Prostate gland (tissue), 2 donors: ENCODE results near the gene PALD1. TPM values are rescaled to one million over a fixed set of nuclear protein-coding genes. Genes with fewer than 3 reads are reported as not detected.

Source experiments
- DNase-seq: peaks from one replicate; pipeline ENCODE4 v3.0.0-alpha.2; 2019; ENCODE audit warnings: low spot score
- H3K27ac ChIP-seq, 2 donors: fragments of 200-600 bp; sonication (generic); 2 replicates each; pipeline ENCODE4 v1.5.1; 2017 to 2019
- H3K27me3 ChIP-seq: fragments of 200-600 bp; sonication (generic); replicated peaks from 2 replicates; pipeline ENCODE4 v1.5.1; 2019; ENCODE audit not compliant: insufficient read depth
- H3K36me3 ChIP-seq, 2 donors: fragments of 200-600 bp; sonication (generic); 1 replicate in 1 of 2; 2 replicates in 1 of 2; pipeline versions ENCODE4 v1.5.1 to v1.8.1; 2017 to 2019
- H3K4me1 ChIP-seq: fragments of 200-600 bp; sonication (generic); replicated peaks from 2 replicates; pipeline ENCODE4 v1.5.1; 2019
- H3K4me3 ChIP-seq, 2 donors: fragments of 200-600 bp; sonication (generic); 2 replicates each; pipeline ENCODE4 v1.5.1; 2017 to 2019
- H3K9me3 ChIP-seq: fragments of 200-600 bp; sonication (generic); 2 replicates; pipeline ENCODE4 v1.5.1; 2017
- POLR2A ChIP-seq: fragments of 450-650 bp; IDR thresholded peaks from one replicate; pipeline ENCODE4 v1.6.1; 2016; ENCODE audit warnings: antibody characterized with exemption, mild to moderate bottlenecking
- POLR2AphosphoS5 ChIP-seq: sonication (generic); formaldehyde crosslinking; IDR thresholded peaks from one replicate; pipeline ENCODE4 v1.6.1; 2017; ENCODE audit warnings: antibody characterized with exemption
- WGBS: methylation state at CpG from one replicate; pipeline ENCODE4 v1.1.5; 2018; 5-methylcytosine and 5-hydroxymethylcytosine counted together
- intact Hi-C: fragments of 100-400 bp; cut with DNase I; formaldehyde crosslinking; loops from one replicate; pipeline ENCODE4 v1.14.2; 2022
- total RNA-seq, 2 donors: library from RNA; depleted of rRNA; stranded (reverse); fragments of >200 nt; gene quantifications; one replicate each; pipeline ENCODE4 v1.1.0, GENCODE V29; 2016
- TF ChIP-seq, protein P1 (sequence below), 4 experiments: fragments of 200-600 bp in 2 of 4; fragments of 450-650 bp in 2 of 4; sonication (generic) in 2 of 4; IDR thresholded peaks; 1 replicate in 3 of 4; 2 replicates in 1 of 4; pipeline ENCODE4 v1.5.1; 2016 to 2019; ENCODE audit warnings: antibody characterized with exemption in 4 of 4, mild to moderate bottlenecking in 2 of 4, moderate library complexity in 2 of 4

The PALD1 gene
- total RNA-seq, 2 donors from 2014 or later, result 6.6 to 12.4 TPM

DNA sequence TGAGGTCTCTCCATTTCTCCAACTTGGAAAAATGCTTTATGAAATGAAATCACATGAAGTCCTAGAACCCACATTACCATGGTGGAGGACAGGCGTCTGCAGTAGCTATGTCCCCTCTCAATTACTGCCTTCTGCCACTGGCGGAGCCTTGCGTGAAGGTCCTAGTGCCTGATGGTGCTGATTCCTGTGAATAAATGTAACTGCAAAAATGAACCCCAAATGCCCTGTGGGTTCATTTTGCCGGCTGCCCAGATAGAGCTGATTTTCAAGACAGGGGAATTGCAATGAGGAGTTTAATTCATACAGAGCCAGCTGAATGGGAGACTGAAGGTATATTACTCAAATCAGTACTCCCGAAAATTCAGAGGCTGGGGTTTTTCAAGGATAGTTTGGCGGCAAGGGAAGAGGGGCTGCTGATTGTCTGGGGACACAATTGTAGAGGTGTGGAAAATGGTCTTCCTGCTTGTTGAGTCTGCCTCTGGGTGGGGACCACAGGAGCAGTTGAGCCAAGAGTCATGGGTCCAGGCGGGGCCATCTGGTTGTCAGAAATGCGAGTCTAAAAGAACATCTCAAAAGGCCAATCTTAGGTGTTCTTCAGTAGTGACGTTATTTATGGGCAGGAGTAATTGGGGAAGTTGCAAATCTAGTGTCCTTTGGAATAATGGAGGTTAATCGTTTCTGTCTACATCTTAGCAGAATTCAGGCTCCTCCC lies 110.4 kb downstream of the PALD1 start:
- intact Hi-C loops, result no loop called here
- WGBS, result 81% methylated on average over 10 of the region's 10 CpGs
- H3K4me1 ChIP-seq, result no peaks in the 10 kb centered on the region

GRCh38 chr10:70589762-70590654 lies 111.4 kb downstream of the PALD1 start:
- WGBS, result 82% methylated on average over 5 of the region's 5 CpGs
- DNase-seq, result no peak
- no peaks in the 10 kb centered on the region for H3K4me1 ChIP-seq
- intact Hi-C loops, result no loop called here
- H3K36me3 ChIP-seq, result no peaks in the 10 kb centered on the region
- no peak overlapping the region for H3K4me3 ChIP-seq
- no peaks in the 10 kb centered on the region for H3K9me3 ChIP-seq
- H3K27ac ChIP-seq, result no peak overlapping the region
- TF ChIP-seq POLR2AphosphoS5 (no peak), POLR2A (no peak)
- TF ChIP-seq, protein P1, sequence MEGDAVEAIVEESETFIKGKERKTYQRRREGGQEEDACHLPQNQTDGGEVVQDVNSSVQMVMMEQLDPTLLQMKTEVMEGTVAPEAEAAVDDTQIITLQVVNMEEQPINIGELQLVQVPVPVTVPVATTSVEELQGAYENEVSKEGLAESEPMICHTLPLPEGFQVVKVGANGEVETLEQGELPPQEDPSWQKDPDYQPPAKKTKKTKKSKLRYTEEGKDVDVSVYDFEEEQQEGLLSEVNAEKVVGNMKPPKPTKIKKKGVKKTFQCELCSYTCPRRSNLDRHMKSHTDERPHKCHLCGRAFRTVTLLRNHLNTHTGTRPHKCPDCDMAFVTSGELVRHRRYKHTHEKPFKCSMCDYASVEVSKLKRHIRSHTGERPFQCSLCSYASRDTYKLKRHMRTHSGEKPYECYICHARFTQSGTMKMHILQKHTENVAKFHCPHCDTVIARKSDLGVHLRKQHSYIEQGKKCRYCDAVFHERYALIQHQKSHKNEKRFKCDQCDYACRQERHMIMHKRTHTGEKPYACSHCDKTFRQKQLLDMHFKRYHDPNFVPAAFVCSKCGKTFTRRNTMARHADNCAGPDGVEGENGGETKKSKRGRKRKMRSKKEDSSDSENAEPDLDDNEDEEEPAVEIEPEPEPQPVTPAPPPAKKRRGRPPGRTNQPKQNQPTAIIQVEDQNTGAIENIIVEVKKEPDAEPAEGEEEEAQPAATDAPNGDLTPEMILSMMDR (IDR thresholded peaks at IDR 0.05), result no peak
- H3K27me3 ChIP-seq, result no peaks in the 10 kb centered on the region

More for the DNA sequence above, 110.4 kb downstream of the PALD1 start:
- Histone ChIP-seq H3K4me3 (no peak overlapping the region), H3K27me3 (no peaks in the 10 kb centered on the region), H3K9me3 (no peaks in the 10 kb centered on the region), H3K36me3 (no peaks in the 10 kb centered on the region), H3K27ac (no peak overlapping the region)
- no peak for DNase-seq
- TF ChIP-seq, protein P1 (IDR thresholded peaks at IDR 0.05), result no peak
- TF ChIP-seq POLR2A, result no peak
- no peak for TF ChIP-seq POLR2AphosphoS5

GRCh38 chr10:70590655-70591416 lies 112.3 kb downstream of the PALD1 start:
- no peak overlapping the region for H3K4me3 ChIP-seq
- no peak for DNase-seq
- 77% methylated on average over 5 of the region's 5 CpGs for WGBS
- H3K4me1 ChIP-seq, result no peaks in the 10 kb centered on the region
- H3K36me3 ChIP-seq, result no peaks in the 10 kb centered on the region
- intact Hi-C loops, result no loop called here
- no peak overlapping the region for H3K27ac ChIP-seq
- H3K9me3 ChIP-seq, result no peaks in the 10 kb centered on the region
- TF ChIP-seq, protein P1 (IDR thresholded peaks at IDR 0.05), result no peak
- TF ChIP-seq POLR2AphosphoS5, result no peak
- TF ChIP-seq POLR2A, result no peak
- no peaks in the 10 kb centered on the region for H3K27me3 ChIP-seq

- intact Hi-C loops, result no loop called here
- 97% methylated on average over 2 of the region's 2 CpGs for WGBS
- no peak overlapping the region for H3K27ac ChIP-seq
- TF ChIP-seq, protein P1 (IDR thresholded peaks at IDR 0.05), result no peak
- TF ChIP-seq POLR2AphosphoS5 (no peak), POLR2A (no peak)
- H3K36me3 ChIP-seq, result no peaks in the 10 kb centered on the region
- H3K4me1 ChIP-seq, result no peaks in the 10 kb centered on the region
- no peak for DNase-seq
- no peak overlapping the region for H3K4me3 ChIP-seq
- no peaks in the 10 kb centered on the region for H3K27me3 ChIP-seq
- no peaks in the 10 kb centered on the region for H3K9me3 ChIP-seq
These were observed 113.7 kb downstream of the PALD1 start for GRCh38 chr10:70592186-70592735.
